ENCODE results near the gene STK17A. TPM values are rescaled to one million over a fixed set of nuclear protein-coding genes. Genes with fewer than 3 reads are reported as not detected.

Gene STK17A
- total RNA-seq, 1 donor from 2014 or later: 15.6 TPM

- peaks cover 13% of the 10 kb centered on the region for H3K9me3 Mint-ChIP-seq
These were observed 76.6 kb downstream of the STK17A start for GRCh38 chr7:43659549-43659896.

DNA sequence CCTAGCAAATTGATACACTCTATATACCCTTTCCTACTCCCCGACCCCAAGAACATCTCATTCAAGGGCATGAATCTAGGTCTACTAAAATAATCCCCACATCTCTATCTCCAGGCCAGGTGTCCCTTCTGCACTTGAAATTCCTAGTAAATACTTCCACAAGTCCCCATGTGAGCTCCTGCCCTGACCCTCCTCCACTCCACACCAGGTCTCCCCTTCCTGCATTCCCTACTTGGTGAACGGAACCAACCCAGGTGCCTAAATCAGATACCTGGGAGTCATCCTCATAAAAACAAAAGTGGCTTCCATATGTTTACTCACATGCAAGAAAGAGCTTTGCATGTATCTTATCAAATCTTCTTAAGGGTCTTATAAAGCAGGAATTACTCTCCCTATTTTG lies 77.2 kb downstream of the STK17A start:
- no peak overlapping the region for H3K27ac Mint-ChIP-seq
- Histone ChIP-seq H3K9ac (no peak overlapping the region), H3K27me3 (no peaks in the 10 kb centered on the region), H3F3A (ENCODE audit: low read depth) (no peaks in the 10 kb centered on the region), H3K4me3 (no peak overlapping the region), H4K20me1 (ENCODE audit: low read depth) (peaks cover 3% of the 10 kb centered on the region), H3K36me3 (peaks cover 2% of the 10 kb centered on the region), H3K27ac (no peak overlapping the region), H3K4me2 (no peak overlapping the region), H3K4me1 (no peaks in the 10 kb centered on the region), H2AFZ (replicated peaks) (no peak overlapping the region), H3K79me2 (ENCODE audit: low read depth) (peaks cover 93% of the 10 kb centered on the region), H3K9me3 (ENCODE audit: low read depth) (no peaks in the 10 kb centered on the region)
- DNase-seq (ENCODE audit: low spot score): no peak
- no peaks in the 10 kb centered on the region for H3K4me1 Mint-ChIP-seq
- TF ChIP-seq, protein P1, sequence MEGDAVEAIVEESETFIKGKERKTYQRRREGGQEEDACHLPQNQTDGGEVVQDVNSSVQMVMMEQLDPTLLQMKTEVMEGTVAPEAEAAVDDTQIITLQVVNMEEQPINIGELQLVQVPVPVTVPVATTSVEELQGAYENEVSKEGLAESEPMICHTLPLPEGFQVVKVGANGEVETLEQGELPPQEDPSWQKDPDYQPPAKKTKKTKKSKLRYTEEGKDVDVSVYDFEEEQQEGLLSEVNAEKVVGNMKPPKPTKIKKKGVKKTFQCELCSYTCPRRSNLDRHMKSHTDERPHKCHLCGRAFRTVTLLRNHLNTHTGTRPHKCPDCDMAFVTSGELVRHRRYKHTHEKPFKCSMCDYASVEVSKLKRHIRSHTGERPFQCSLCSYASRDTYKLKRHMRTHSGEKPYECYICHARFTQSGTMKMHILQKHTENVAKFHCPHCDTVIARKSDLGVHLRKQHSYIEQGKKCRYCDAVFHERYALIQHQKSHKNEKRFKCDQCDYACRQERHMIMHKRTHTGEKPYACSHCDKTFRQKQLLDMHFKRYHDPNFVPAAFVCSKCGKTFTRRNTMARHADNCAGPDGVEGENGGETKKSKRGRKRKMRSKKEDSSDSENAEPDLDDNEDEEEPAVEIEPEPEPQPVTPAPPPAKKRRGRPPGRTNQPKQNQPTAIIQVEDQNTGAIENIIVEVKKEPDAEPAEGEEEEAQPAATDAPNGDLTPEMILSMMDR (IDR thresholded peaks at IDR 0.05): no peak
- no peak for TF ChIP-seq EZH2phosphoT487 (IDR thresholded peaks at IDR 0.05)
- no peak for TF ChIP-seq EZH2 (IDR thresholded peaks at IDR 0.05)
- peaks cover 45% of the 10 kb centered on the region for H3K36me3 Mint-ChIP-seq
- peaks cover 18% of the 10 kb centered on the region for H3K9me3 Mint-ChIP-seq
- no peaks in the 10 kb centered on the region for H3K27me3 Mint-ChIP-seq (ENCODE audit: insufficient read depth, low read depth)
- H3K4me3 Mint-ChIP-seq: no peak overlapping the region

More at GRCh38 chr7:43659549-43659896, 76.6 kb downstream of the STK17A start:
- H4K20me1 ChIP-seq (ENCODE audit: low read depth): peaks cover 3% of the 10 kb centered on the region
- H3K9me3 ChIP-seq (ENCODE audit: low read depth): no peaks in the 10 kb centered on the region
- H3K79me2 ChIP-seq (ENCODE audit: low read depth): peaks cover 94% of the 10 kb centered on the region
- TF ChIP-seq EZH2phosphoT487 (IDR thresholded peaks at IDR 0.05) (no peak), EZH2 (IDR thresholded peaks at IDR 0.05) (no peak)
- TF ChIP-seq, protein P1 (IDR thresholded peaks at IDR 0.05): no peak
- no peak for DNase-seq (ENCODE audit: low spot score)
- H3K4me3 Mint-ChIP-seq: no peak overlapping the region
- H3K27me3 Mint-ChIP-seq (ENCODE audit: insufficient read depth, low read depth): no peaks in the 10 kb centered on the region
- H3K4me2 ChIP-seq: no peak overlapping the region
- H3K27ac ChIP-seq: no peak overlapping the region
- no peaks in the 10 kb centered on the region for H3K27me3 ChIP-seq
- no peak overlapping the region for H3K9ac ChIP-seq
- no peak overlapping the region for H2AFZ ChIP-seq (replicated peaks)
- no peaks in the 10 kb centered on the region for H3F3A ChIP-seq (ENCODE audit: low read depth)
- H3K4me3 ChIP-seq: no peak overlapping the region
- H3K4me1 Mint-ChIP-seq: no peaks in the 10 kb centered on the region
- H3K4me1 ChIP-seq: peaks cover under 1% of the 10 kb centered on the region
- H3K36me3 Mint-ChIP-seq: peaks cover 44% of the 10 kb centered on the region
- H3K36me3 ChIP-seq: peaks cover 2% of the 10 kb centered on the region
- no peak overlapping the region for H3K27ac Mint-ChIP-seq

DNA sequence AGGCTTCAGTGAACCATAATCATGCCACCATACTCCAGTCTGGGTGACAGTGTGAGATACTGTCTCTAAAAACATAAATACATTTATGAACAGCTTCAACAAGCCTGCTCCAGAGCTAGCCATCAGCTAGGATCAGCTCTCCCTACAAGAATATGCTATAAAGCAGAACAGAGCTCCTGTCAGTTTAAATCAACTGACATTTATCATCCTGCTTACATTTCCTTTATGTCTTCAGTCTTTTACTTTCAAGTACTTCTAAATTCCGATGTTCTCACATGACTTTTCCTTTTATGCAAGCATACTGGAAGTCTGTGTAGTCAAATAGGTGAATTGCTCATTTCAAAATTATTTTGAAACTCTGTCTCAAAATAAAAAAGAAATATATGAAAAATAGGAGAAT lies 81.8 kb downstream of the STK17A start:
- Mint-ChIP-seq H3K4me1 (no peaks in the 10 kb centered on the region), H3K9me3 (peaks cover 48% of the 10 kb centered on the region), H3K27ac (no peak overlapping the region), H3K27me3 (ENCODE audit: insufficient read depth, low read depth) (no peaks in the 10 kb centered on the region), H3K36me3 (peaks cover 44% of the 10 kb centered on the region), H3K4me3 (no peak overlapping the region)
- TF ChIP-seq, protein P1 (IDR thresholded peaks at IDR 0.05): no peak
- TF ChIP-seq EZH2 (IDR thresholded peaks at IDR 0.05) (no peak), EZH2phosphoT487 (IDR thresholded peaks at IDR 0.05) (no peak)
- no peaks in the 10 kb centered on the region for H3F3A ChIP-seq (ENCODE audit: low read depth)
- no peak overlapping the region for H2AFZ ChIP-seq (replicated peaks)
- H3K27ac ChIP-seq: no peak overlapping the region
- H3K4me2 ChIP-seq: no peak overlapping the region
- H3K4me3 ChIP-seq: no peak overlapping the region
- H3K9ac ChIP-seq: no peak overlapping the region
- H3K79me2 ChIP-seq (ENCODE audit: low read depth): peaks cover 93% of the 10 kb centered on the region
- DNase-seq (ENCODE audit: low spot score): no peak
- H3K4me1 ChIP-seq: no peaks in the 10 kb centered on the region
- no peaks in the 10 kb centered on the region for H4K20me1 ChIP-seq (ENCODE audit: low read depth)
- no peaks in the 10 kb centered on the region for H3K27me3 ChIP-seq
- H3K36me3 ChIP-seq: no peaks in the 10 kb centered on the region
- peaks cover 11% of the 10 kb centered on the region for H3K9me3 ChIP-seq (ENCODE audit: low read depth)
